Glutamatergic neuron (in vitro differentiated cells): ENCODE measurements around the gene SYPL1. TPM values are rescaled to one million over a fixed set of nuclear protein-coding genes. Genes with fewer than 3 reads are reported as not detected.

Source experiments
- DNase-seq: peaks from one replicate; pipeline ENCODE4 v3.0.0; 2022
- H3K27ac Mint-ChIP-seq: one replicate; pipeline ENCODE4 v1.8.0; 2020; ENCODE audit warnings: mild to moderate bottlenecking, mixed read lengths, inconsistent platforms; ENCODE audit not compliant: unreplicated experiment
- H3K27me3 Mint-ChIP-seq: one replicate; pipeline ENCODE4 v1.8.0; 2020; ENCODE audit warnings: mild to moderate bottlenecking, moderate library complexity, mixed read lengths, inconsistent platforms; ENCODE audit not compliant: unreplicated experiment
- H3K36me3 Mint-ChIP-seq: one replicate; pipeline ENCODE4 v1.8.0; 2020; ENCODE audit warnings: mild to moderate bottlenecking, mixed read lengths, inconsistent platforms; ENCODE audit not compliant: unreplicated experiment
- H3K4me1 Mint-ChIP-seq: one replicate; pipeline ENCODE4 v1.8.0; 2020; ENCODE audit warnings: mild to moderate bottlenecking, low read depth, mixed read lengths, inconsistent platforms; ENCODE audit not compliant: unreplicated experiment
- H3K4me3 Mint-ChIP-seq: one replicate; pipeline ENCODE4 v1.8.0; 2020; ENCODE audit warnings: mild to moderate bottlenecking, mixed read lengths, inconsistent platforms; ENCODE audit not compliant: unreplicated experiment
- H3K9me3 Mint-ChIP-seq: one replicate; pipeline ENCODE4 v1.8.0; 2020; ENCODE audit warnings: mild to moderate bottlenecking, moderate library complexity, mixed read lengths, inconsistent platforms; ENCODE audit not compliant: unreplicated experiment
- CTCF ChIP-seq: fragments of 200-600 bp; sonication (generic); IDR thresholded peaks from one replicate; pipeline ENCODE4 v1.5.0; 2021; ENCODE audit not compliant: partially characterized antibody, unreplicated experiment
- total RNA-seq: library from RNA; stranded (reverse); fragmentation: NEBNext Ultra II Directional; extraction: Animal tissue kit (Norgen Biotek cat#: 25700); gene quantifications from one replicate; pipeline ENCODE4 v1.2.1, GENCODE V29; 2021; ENCODE audit not compliant: unreplicated experiment

Gene SYPL1
- total RNA-seq, 1 donor from 2014 or later = 10.0 TPM

GRCh38 chr7:106080300-106080987 lies 31.7 kb downstream of the SYPL1 start:
- Mint-ChIP-seq H3K4me1 (no peaks in the 10 kb centered on the region), H3K27ac (no peak overlapping the region), H3K4me3 (no peak overlapping the region), H3K36me3 (no peaks in the 10 kb centered on the region), H3K27me3 (no peaks in the 10 kb centered on the region), H3K9me3 (peaks cover 2% of the 10 kb centered on the region)
- DNase-seq = no peak
- TF ChIP-seq CTCF = no peak

- Mint-ChIP-seq H3K9me3 (no peaks in the 10 kb centered on the region), H3K36me3 (no peaks in the 10 kb centered on the region), H3K27ac (no peak overlapping the region), H3K4me1 (no peaks in the 10 kb centered on the region), H3K4me3 (no peak overlapping the region), H3K27me3 (no peaks in the 10 kb centered on the region)
- TF ChIP-seq CTCF = no peak
- no peak for DNase-seq
Observed at GRCh38 chr7:106076537-106076936, 35.6 kb downstream of the SYPL1 start.

GRCh38 chr7:106075937-106076336 lies 36.2 kb downstream of the SYPL1 start:
- TF ChIP-seq CTCF = no peak
- no peaks in the 10 kb centered on the region for H3K9me3 Mint-ChIP-seq
- no peaks in the 10 kb centered on the region for H3K4me1 Mint-ChIP-seq
- H3K4me3 Mint-ChIP-seq = no peak overlapping the region
- H3K27ac Mint-ChIP-seq = no peak overlapping the region
- H3K27me3 Mint-ChIP-seq = no peaks in the 10 kb centered on the region
- no peak for DNase-seq
- H3K36me3 Mint-ChIP-seq = no peaks in the 10 kb centered on the region

GRCh38 chr7:106074257-106074656 lies 37.9 kb downstream of the SYPL1 start:
- Mint-ChIP-seq H3K4me1 (peaks cover 2% of the 10 kb centered on the region), H3K36me3 (no peaks in the 10 kb centered on the region), H3K9me3 (no peaks in the 10 kb centered on the region), H3K4me3 (no peak overlapping the region), H3K27ac (no peak overlapping the region), H3K27me3 (no peaks in the 10 kb centered on the region)
- no peak for TF ChIP-seq CTCF
- no peak for DNase-seq

GRCh38 chr7:106073701-106074100 lies 38.4 kb downstream of the SYPL1 start:
- H3K9me3 Mint-ChIP-seq = no peaks in the 10 kb centered on the region
- no peaks in the 10 kb centered on the region for H3K27me3 Mint-ChIP-seq
- no peak for TF ChIP-seq CTCF
- no peaks in the 10 kb centered on the region for H3K36me3 Mint-ChIP-seq
- no peak overlapping the region for H3K4me3 Mint-ChIP-seq
- H3K27ac Mint-ChIP-seq = no peak overlapping the region
- DNase-seq = no peak
- H3K4me1 Mint-ChIP-seq = peaks cover 2% of the 10 kb centered on the region
